Kidney capillary endothelial cell (primary cell): ENCODE results near the gene CFAP54.

ENCODE experiments used
- DNase-seq: peaks from one replicate; pipeline ENCODE4 v3.0.0-alpha.2; 2018; ENCODE audit warnings: low spot score

Gene CFAP54

DNA sequence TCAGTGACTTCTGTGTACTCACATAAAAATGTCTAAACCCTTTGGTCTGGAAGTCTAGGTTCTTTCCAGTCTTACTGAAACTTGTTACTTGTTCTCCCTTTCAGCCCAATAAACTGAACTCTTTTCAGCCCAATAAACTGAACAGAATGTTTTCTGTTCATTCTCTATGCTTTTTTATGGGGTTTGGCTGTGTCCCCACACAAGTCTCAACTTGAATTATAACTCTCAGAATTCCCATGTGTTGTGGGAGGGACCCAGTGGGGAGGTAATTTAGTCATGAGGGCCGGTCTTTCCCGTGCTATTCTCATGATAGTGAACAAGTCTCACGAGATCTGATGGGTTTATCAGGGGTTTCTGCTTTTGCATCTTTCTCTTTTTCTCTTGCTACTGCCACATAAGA, 402.7 kb downstream of the CFAP54 start:
- no peak for DNase-seq

DNA sequence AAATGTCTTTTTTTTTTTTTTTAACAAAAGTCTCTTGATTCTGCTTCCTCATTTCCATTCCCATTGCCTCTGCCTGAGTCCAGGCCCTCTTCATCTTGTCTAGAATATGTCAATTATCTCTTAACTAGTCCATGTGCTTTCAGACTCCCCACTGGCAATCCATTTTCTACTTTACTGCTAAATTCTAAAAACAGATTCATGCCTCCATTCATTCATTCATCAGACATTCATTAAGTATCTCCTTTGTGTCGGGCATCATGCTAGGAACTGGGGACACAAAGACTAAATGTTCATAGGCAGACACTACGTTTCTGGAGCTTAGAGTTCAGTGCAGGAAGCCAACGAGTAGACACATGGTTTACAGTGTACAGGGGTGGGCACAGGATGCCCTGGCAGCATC, 408.0 kb downstream of the CFAP54 start:
- DNase-seq, result no peak

DNA sequence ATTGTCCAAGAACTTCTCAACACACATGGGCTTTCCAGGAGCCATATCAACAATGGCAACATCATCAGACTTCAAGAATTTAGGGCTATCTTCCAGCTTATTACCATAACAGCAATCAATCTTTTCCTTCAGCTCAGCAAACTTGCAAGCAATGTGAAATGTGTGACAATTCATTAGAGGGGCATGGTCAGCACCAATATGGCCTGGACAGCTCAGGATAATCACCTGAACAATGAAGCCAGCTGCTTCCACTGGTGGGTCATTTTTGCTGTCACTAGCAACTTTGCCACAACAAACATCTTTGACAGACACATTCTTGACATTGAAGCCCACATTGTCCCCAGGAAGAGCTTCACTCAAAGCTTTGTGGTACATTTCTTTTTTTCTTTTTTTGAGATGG, 411.8 kb downstream of the CFAP54 start:
- no peak for DNase-seq

DNA sequence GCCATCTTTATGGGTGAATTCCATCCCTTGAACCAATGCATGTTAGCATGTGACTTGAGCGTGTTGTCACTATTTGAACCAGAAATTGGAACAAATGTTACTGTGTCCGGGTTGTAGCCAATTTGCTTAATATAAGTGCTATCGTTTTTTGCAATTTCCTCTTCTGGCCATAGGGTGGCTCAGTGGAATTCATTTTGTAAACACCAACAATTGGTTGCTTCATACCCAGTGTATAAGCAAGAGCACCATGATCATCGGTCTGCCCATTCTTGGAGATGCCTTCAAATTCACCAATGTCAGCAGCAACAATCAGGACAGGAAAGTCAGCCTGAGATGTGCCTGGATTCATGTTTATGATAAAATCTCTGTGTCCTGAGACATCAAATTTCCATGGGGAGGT, 412.7 kb downstream of the CFAP54 start:
- DNase-seq, result no peak

- DNase-seq, result no peak
These were observed 417.1 kb downstream of the CFAP54 start for GRCh38 chr12:96906498-96906848.

DNA sequence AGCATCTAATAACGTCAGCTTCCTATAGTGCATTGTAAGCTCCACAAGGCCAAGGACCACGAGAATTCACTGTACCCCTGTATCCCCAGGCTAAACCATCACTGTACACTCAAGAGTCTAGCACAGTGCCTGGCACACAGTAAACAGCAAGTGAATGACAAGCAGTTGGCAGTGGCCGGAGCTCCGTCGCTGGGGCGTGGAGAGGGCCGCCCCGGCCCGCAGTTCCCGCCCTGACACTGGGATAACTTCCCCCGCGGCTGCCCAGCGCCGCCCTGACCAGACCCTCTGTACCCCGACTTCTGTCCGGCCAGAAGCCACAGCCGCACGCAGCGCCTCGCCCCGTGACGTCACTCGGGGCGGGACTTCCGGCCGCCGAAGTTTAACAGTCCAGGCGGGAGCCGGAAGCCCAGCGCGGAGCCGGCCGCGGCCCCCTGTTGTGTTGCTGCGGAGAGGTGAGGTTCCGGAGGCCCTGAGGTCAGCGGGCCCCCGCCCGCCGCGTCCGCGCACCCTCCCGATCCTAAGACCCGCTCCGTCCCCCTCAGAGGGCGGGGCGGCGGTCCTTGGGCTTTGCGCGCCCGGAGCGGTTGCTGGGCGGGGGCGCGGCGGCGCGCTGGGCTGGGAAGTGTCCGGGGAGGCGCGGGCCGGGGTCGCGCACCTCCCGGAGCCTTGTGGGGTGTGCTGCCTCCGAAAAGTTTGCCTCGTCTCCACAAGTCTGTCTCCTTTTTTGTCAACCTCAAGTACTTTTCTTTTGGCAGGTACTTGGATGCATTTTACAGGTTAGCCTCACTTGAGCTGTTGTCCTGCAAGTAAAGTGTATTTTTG, 417.7 kb downstream of the CFAP54 start, which contains the start of gene NEDD1:
TSS of gene NEDD1 (plus strand) at position 409 of the 822 bp plus-strand sequence. CDS start 2,503 bp downstream, outside the sequence.
- peak; percentile 75 for DNase-seq

- no peak for DNase-seq
These were observed 418.5 kb downstream of the CFAP54 start for GRCh38 chr12:96907671-96908422.

DNA sequence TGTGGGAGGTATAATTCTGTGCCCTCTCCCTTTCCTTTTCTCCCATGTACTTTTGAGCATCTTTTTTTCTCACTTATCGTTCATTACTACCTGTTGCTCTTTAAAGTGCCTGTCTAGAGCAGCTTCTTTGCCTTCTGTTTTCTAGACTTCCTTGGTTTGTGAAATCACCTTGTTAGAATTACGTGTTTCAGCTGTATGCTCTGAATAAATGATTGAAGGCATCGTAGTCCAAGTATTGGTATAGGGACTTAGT, 419.0 kb downstream of the CFAP54 start:
- no peak for DNase-seq

- no peak for DNase-seq
These were observed 422.9 kb downstream of the CFAP54 start for GRCh38 chr12:96912261-96912660.

GRCh38 chr12:96912943-96913342, 423.6 kb downstream of the CFAP54 start:
- DNase-seq, result no peak

DNA sequence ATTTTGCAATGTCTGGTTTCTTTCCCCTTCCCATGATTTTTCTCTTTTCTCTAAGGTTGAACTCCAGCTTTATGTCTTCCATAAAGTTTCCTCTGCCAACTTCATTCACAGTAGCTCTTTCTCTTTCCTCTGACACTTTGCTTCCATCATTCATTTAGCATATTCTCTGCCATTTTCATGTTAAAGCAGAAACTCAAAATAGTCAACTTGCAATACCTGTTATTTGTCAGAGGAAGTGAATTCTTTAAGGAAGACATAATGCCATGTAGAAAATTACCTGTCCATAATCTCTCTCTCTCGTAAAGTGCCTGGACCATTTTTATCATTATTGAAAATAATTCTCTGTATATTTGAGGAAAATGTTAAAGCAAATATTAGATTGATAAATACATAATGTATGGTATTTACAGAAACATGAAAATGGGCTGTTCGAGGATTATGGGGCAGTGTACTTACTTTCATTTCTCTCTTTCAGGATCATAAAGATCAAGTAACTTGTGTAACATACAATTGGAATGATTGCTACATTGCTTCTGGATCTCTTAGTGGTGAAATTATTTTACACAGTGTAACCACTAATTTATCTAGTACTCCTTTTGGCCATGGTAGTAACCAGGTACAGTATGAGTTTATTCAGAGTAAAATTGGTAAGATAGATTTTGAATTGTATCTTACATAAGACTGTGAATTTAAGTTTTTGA, 430.3 kb downstream of the CFAP54 start:
- DNase-seq, result no peak
